GM23248 (cell line): ENCODE data around the gene R3HDM4.

Experiments
- EZH2 ChIP-seq: fragments of 200-600 bp; sonication (generic); IDR thresholded peaks from 2 replicates; pipeline ENCODE4 v1.6.1; 2018; ENCODE audit warnings: antibody characterized with exemption, mild to moderate bottlenecking; ENCODE audit not compliant: insufficient read depth, poor library complexity, severe bottlenecking
- EZH2phosphoT487 ChIP-seq: fragments of 200-600 bp; sonication (generic); IDR thresholded peaks from 2 replicates; pipeline ENCODE4 v1.6.1; 2018; ENCODE audit warnings: antibody characterized with exemption, moderate library complexity, mild to moderate bottlenecking, low read depth; ENCODE audit not compliant: insufficient read depth

DNA sequence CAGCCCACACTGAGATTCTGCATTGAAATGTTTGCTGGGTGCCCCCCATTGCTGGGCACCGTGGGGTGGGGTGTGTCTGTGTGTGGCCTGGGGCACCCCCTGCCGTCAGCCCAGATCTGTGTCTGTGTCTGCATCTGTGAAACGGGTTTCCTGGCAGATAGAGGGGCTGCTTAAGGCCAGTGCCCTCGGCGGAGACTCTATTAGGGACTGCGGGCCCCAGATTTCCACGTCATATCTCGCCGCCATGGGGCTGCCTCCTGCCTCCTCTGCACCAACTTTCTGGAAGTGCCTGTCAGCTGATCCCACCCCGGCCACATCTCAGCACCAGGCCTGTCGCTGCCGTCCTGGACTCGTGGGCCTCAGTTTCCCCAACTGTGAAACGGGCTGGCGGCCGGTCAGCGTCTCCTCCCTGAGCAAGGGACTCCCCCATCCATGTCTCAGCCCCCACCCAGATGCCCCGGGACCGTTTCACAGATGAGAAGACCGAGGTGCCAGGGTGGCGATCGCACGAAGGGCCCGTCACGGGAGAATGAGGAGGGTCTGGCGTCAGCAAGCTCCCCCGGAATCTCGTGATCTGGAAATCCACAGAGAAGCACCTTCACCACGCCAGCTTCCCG, 34.2 kb upstream of the R3HDM4 start:
- TF ChIP-seq EZH2 (no peak), EZH2phosphoT487 (no peak)
